Ovary (tissue), 9 donors: ENCODE results near the gene NKX2-4. TPM values are rescaled to one million over a fixed set of nuclear protein-coding genes. Genes with fewer than 3 reads are reported as not detected.

Experiments
- DNase-seq, 5 donors: peaks; one replicate each; pipeline ENCODE4 v3.0.0-alpha.2; 2019 to 2020
- H3K27ac ChIP-seq, 2 donors: fragments of 200-600 bp; one replicate each; pipeline versions ENCODE4 v1.5.1 to v1.8.0; 2019 to 2022
- H3K27me3 ChIP-seq: fragments of 200-600 bp; one replicate; pipeline ENCODE4 v1.8.0; 2022
- H3K36me3 ChIP-seq: fragments of 200-600 bp; sonication (generic); one replicate; pipeline ENCODE4 v1.5.1; 2019
- H3K4me1 ChIP-seq: one replicate; pipeline ENCODE4 v1.8.1; 2013; ENCODE audit warnings: mild to moderate bottlenecking, moderate library complexity; ENCODE audit not compliant: insufficient read depth
- H3K4me3 ChIP-seq: fragments of 200-600 bp; sonication (generic); one replicate; pipeline ENCODE4 v1.5.1; 2017
- H3K9me3 ChIP-seq, 2 donors: fragments of 200-600 bp in 1 of 2; sonication (generic) in 1 of 2; one replicate each; pipeline versions ENCODE4 v1.5.1 to v1.8.1; 2013 to 2019; ENCODE audit warnings: mild to moderate bottlenecking in 1 of 2, moderate library complexity in 1 of 2
- EP300 ChIP-seq: sonication (generic); formaldehyde crosslinking; IDR thresholded peaks from one replicate; pipeline ENCODE4 v1.6.1; 2017; ENCODE audit warnings: antibody characterized with exemption
- POLR2A ChIP-seq: fragments of 450-650 bp; IDR thresholded peaks from one replicate; pipeline ENCODE4 v1.6.1; 2017; ENCODE audit warnings: antibody characterized with exemption, mild to moderate bottlenecking, moderate library complexity
- WGBS, 3 donors: extraction: QIAGEN DNeasy Blood & Tissue Kit in 1 of 3; methylation state at CpG; one replicate each; pipeline versions ENCODE4 v1.1.5 to v1.1.7; 2013 to 2017; 5-methylcytosine and 5-hydroxymethylcytosine counted together
- intact Hi-C, 4 donors: fragments of 100-400 bp; cut with DNase I; formaldehyde crosslinking; loops; one replicate each; pipeline versions ENCODE4 v1.11.0 to v1.15.1; 2022 to 2023
- polyA plus RNA-seq, 2 donors: library from polyadenylated mRNA; stranded (reverse); fragments of 200-250 nt in 1 of 2; fragments of 350-450 nt in 1 of 2; fragmentation: Illumina TruSeq in 1 of 2; extraction: RNeasy Lipid Tissue Mini Kit (QIAGEN cat#74804) in 1 of 2; gene quantifications; one replicate each; pipeline ENCODE4 v1.2.3, GENCODE V29; 2013 to 2014
- total RNA-seq, 7 donors: library from RNA; depleted of rRNA in 2 of 7; stranded (reverse); fragments of >200 nt in 2 of 7; fragmentation: NEBNext Ultra II Directional in 3 of 7; extraction: Animal tissue kit (Norgen Biotek cat#: 25700) in 3 of 7; gene quantifications; one replicate each; pipeline versions ENCODE4 v1.1.0 to v1.2.4, GENCODE V29; 2016 to 2023
- TF ChIP-seq, protein P1 (sequence below), 3 donors: fragments of 450-650 bp in 2 of 3; fragments of 200-600 bp in 1 of 3; IDR thresholded peaks; one replicate each; pipeline versions ENCODE4 v1.5.1 to v1.8.0; 2016 to 2022; ENCODE audit warnings: antibody characterized with exemption in 3 of 3, mild to moderate bottlenecking in 1 of 3
- donor health status: DM: no; HTN: no; CAD: no; lungs with moderate emphysema.
- donor health status: DM: no; HTN: no; CAD: no.
- donor health status: Bipolar disorder and iron deficiency.
- donor health status: DM: yes; HTN: yes; CAD: no.
- donor health status: DM: no; HTN: no; CAD: no.
- donor health status: DM: yes; HTN: yes; CAD: no.

Gene NKX2-4
- total and polyA plus RNA-seq, 9 donors = not detected

DNA sequence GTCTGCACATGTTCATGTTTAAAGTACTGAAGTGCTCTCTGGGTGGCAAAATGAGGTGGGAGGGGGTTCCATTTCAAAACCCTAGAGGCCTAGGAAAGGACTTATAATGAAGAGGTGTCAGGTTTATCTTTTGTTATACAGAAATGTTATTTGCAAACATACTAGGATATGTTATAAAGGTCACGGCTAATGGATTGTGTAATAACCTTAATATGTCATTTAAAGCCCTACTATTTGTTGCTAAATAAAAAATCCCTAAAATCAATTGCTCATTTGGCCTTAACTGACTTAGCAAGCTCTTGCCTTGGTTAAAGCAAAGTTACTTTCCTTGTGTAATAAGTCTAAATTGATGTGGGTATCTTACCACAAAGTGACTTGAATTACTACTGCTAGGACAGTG, 8.8 kb downstream of the NKX2-4 start:
- H3K4me3 ChIP-seq = no peak overlapping the region
- H3K36me3 ChIP-seq = no peaks in the 10 kb centered on the region
- WGBS, 3 donors = 72 to 100% (median 87%) methylated on average over 1 of the region's 1 CpG
- H3K27me3 ChIP-seq = no peaks in the 10 kb centered on the region
- no peaks in the 10 kb centered on the region for H3K4me1 ChIP-seq
- TF ChIP-seq POLR2A (no peak), EP300 (no peak)
- TF ChIP-seq, protein P1, sequence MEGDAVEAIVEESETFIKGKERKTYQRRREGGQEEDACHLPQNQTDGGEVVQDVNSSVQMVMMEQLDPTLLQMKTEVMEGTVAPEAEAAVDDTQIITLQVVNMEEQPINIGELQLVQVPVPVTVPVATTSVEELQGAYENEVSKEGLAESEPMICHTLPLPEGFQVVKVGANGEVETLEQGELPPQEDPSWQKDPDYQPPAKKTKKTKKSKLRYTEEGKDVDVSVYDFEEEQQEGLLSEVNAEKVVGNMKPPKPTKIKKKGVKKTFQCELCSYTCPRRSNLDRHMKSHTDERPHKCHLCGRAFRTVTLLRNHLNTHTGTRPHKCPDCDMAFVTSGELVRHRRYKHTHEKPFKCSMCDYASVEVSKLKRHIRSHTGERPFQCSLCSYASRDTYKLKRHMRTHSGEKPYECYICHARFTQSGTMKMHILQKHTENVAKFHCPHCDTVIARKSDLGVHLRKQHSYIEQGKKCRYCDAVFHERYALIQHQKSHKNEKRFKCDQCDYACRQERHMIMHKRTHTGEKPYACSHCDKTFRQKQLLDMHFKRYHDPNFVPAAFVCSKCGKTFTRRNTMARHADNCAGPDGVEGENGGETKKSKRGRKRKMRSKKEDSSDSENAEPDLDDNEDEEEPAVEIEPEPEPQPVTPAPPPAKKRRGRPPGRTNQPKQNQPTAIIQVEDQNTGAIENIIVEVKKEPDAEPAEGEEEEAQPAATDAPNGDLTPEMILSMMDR (IDR thresholded peaks at IDR 0.05) = no peak
- no peak for DNase-seq
- H3K9me3 ChIP-seq = no peaks in the 10 kb centered on the region
- H3K27ac ChIP-seq = no peak overlapping the region
- intact Hi-C loops = no loop called here

DNA sequence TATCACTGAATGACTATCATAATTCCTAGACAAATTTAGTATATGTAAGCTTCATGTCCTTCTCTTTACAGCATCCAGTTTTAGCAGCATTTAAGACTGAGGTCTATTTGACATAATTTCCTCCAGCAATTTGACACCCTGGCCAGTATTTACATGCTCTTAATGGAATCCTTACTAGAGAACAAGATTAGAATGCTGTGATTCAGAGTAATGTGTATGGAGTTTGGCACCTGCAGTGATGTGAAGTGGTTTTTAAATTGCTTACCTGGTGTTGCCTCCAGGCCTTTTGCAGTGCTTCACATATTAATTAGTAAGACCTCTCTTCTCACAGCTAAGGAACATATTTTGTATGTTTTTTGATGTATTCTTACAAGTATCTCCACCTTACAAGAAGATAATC, 9.8 kb downstream of the NKX2-4 start:
- Histone ChIP-seq H3K4me1 (no peaks in the 10 kb centered on the region), H3K27me3 (no peaks in the 10 kb centered on the region), H3K36me3 (no peaks in the 10 kb centered on the region), H3K27ac (no peak overlapping the region), H3K9me3 (no peaks in the 10 kb centered on the region), H3K4me3 (no peak overlapping the region)
- intact Hi-C loops = no loop called here
- TF ChIP-seq POLR2A (no peak), EP300 (no peak)
- TF ChIP-seq, protein P1 (IDR thresholded peaks at IDR 0.05) = no peak
- no peak for DNase-seq

DNA sequence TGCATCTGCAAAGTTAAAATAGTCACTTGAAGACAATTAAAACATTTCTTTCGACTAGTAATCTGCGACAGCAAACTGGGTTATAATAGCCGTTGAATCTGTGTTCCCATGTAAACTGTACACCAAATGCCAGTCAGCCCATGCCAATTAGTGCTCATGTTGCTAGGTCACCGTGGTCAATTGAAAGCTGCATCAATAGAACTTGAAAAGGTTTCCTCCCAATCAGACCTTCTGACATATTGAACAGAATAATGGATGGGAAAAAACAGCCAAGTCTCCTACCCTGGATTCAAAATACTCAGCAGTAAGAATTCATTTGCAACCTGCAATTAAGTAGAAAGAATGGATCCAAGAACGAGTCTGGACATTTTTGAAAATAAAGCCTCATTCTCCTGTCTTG, 11.2 kb downstream of the NKX2-4 start:
- no peak overlapping the region for H3K27ac ChIP-seq
- no peak overlapping the region for H3K4me3 ChIP-seq
- intact Hi-C loops = no loop called here
- TF ChIP-seq, protein P1 (IDR thresholded peaks at IDR 0.05) = no peak
- no peak for TF ChIP-seq POLR2A
- no peak for TF ChIP-seq EP300
- no peaks in the 10 kb centered on the region for H3K36me3 ChIP-seq
- no peaks in the 10 kb centered on the region for H3K27me3 ChIP-seq
- DNase-seq = no peak
- H3K4me1 ChIP-seq = no peaks in the 10 kb centered on the region
- WGBS, 3 donors = 94 to 98% (median 97%) methylated on average over 5 of the region's 5 CpGs
- H3K9me3 ChIP-seq = no peaks in the 10 kb centered on the region

DNA sequence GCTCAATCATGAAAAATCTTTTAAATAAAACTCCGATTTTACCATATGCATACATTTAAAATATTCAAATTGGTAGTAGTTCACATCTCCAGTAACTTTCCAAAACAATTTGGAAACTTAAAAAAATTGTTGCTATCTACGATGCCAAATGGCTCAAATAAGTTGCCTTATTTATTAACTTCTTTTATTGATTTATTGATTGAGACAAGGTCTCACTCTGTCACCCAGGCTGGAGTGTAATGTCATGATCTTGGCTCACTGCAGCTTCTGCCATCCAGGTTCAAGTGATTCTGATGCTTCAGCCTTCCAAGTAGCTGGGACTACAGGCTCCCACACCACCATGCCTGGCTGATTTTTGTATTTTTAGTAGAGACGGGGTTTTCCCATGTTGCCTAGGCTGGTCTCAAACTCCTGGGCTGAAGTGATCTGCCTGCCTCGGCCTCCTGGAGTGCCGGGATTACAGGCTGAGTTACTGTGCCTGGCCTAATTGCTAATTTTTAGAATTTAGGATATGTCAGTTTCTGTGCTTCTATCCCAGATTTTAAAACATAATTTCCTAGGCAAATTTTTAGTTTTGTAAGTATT, 12.9 kb downstream of the NKX2-4 start:
- H3K36me3 ChIP-seq = no peaks in the 10 kb centered on the region
- intact Hi-C loops = no loop called here
- H3K27ac ChIP-seq = no peak overlapping the region
- H3K4me3 ChIP-seq = no peak overlapping the region
- H3K4me1 ChIP-seq = no peaks in the 10 kb centered on the region
- no peak for DNase-seq
- 96 to 97% (median 96%) methylated on average over 5 of the region's 5 CpGs for WGBS, 3 donors
- TF ChIP-seq, protein P1 (IDR thresholded peaks at IDR 0.05) = no peak
- TF ChIP-seq POLR2A = no peak
- no peak for TF ChIP-seq EP300
- no peaks in the 10 kb centered on the region for H3K9me3 ChIP-seq
- no peaks in the 10 kb centered on the region for H3K27me3 ChIP-seq
